Measurements from ENCODE around the gene STAM.

- TF ChIP-seq CTCF (conservative IDR thresholded peaks at IDR 0.05; ENCODE audit: low read length) (no peak), EZH2phosphoT487 (IDR thresholded peaks at IDR 0.05; ENCODE audit: borderline replicate concordance, low read depth, low read length) (no peak)
These were observed 108.0 kb downstream of the STAM start, which contains the start of gene TMEM236 for GRCh38 chr10:17751781-17752445.
